Hematopoietic multipotent progenitor cell treated with erythropoietin and hydrocortisone succinate and interleukin-3 and kit ligand, for 4 days (in vitro differentiated cells): ENCODE results near the gene WASF2.
A peak's percentile ranks its signal among the peaks of the same experiment; 100 is the strongest.
"Not testable (repeated sequence)": the region's sequence is repeated elsewhere in the genome, so short reads cannot be mapped to it uniquely, and the experiment has no call there.

Experiments used
- DNase-seq: peaks from one replicate; pipeline ENCODE4 v3.0.0-alpha.2; 2015

Gene WASF2

DNA sequence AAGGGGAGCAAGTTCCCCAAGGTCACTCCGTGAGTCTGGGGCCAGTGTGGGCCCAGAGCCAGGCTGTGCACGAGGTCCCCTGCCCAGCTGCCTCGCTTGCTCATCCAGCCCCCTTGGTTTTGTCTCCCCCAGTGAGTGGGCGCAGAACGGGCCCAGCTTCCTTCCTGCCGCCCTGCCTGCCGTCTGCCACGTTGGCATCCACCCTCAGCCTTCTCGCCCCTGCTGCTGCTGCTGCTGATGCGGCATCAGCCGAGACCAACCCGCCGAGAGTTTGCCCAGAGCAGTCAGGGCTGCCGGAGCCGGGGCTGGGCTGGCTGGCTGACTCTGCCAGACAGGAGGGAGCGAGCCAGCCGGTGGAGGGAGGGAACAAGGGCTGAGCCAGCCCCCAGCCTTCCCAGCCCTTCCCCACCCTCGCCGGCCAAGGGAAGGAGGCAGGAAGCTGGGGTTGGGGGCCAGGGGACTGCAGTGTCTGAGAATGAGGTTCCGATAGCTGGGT is 31.4 kb upstream of the WASF2 start:
- peak; percentile 58 for DNase-seq

GRCh38 chr1:27520651-27521050 is 30.7 kb upstream of the WASF2 start:
- no peak for DNase-seq

DNA sequence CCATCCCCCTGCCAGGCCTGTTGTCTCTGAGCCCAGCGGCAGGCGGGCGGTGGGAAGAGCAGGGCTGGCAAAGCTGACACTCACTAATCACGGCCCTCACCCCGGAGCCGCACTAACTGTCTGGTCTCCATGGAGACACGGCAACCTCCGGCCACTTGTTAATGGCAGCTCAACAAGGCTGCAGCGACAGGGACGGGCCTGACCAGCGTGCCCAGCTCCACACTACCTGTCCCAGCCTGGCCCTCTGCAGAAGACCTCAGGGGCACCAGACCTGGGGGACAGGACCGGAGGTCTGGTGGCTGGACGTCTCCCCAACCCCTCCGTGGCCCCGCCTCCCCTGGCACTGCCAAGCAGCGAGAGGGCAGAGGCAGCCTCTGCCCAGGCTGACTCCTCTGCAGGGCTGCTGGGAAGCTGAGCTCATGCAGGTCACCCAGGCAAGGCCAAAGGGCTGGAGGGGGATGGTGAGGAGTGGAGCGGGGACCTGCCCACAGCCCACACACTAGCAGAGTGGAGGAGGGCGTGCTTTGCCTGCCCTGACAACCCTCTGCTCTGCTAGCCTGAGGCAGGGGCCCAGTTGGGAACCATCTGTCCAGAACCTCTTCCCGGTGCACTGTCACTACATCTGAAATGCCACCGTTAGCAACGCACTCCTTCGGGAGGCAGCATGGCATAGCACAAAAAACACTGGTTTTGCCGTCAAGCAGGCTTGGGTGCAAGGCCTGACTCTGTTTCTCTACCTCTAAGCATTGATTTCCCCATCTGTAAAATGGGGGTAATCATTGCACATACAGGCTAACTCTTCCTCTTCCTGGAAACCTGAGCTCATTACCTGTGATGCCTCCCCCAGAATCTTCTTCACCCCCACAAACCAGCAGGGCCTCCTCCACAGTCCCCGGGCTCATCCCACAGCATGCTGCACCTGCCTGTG is 29.6 kb upstream of the WASF2 start:
- DNase-seq, result no peak

DNA sequence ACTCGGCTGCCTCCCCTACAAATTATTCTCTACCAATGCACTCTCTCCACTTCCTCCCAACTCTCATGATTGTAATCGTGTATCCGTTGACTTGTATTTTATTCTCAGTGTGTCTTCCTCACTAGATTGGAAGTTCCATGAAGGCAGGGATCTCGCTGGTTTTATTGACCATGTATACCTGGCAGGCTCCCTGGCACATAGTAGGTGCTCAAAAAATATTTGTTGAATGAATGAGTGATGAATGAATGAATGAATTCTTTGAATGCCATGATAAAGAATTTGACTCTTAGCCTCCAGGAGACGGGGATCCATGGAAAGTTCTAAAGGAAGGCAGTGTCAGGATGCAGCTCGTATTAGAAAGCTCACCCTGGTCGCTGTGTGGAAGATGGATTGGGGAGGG is 28.8 kb upstream of the WASF2 start:
- no peak for DNase-seq

GRCh38 chr1:27517907-27518718 is 28.1 kb upstream of the WASF2 start:
- DNase-seq, result no peak

DNA sequence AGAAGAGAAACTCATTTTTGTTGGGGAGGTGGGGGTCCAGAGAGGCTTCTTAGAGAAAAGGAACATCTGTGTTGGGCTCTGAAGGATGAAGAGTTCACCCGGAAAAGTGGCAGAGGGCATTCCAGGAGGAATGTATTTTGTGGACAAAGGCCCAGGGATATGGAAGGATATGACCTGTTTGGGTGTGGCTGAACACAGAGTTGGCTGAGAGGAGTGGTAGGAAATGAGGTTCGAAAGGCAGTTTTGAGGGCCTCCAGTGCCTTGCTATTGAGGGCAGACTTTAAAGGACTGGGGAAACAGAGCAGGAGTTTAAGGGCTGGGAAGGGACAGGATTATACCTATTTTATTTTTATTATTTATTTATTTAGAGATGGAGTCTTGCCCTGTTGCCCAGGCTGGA is 27.3 kb upstream of the WASF2 start:
- DNase-seq, result no peak

GRCh38 chr1:27515626-27516025 is 25.7 kb upstream of the WASF2 start:
- DNase-seq, result no peak

- peak; percentile 48 for DNase-seq
Observed at GRCh38 chr1:27513958-27514357, 24.0 kb upstream of the WASF2 start.

DNA sequence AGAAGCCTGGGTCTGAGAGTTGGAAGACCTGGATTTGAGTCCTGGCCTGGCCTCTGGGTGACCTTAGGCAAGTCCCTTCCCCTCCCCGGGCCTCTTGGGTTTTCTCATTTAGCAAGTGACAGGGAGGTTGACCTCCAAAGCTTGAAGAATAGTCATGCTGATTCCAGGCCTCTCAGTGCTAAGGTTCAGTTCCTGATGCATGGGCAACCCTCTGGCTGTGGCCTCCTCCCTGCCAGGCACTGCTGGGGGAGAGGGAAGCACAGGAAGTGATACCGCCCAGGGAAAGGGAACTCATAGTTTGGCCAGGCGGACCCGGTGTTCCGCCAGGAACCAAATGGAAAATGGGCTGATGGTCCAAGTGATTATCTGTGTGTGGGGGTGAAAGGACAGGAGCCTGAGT is 23.6 kb upstream of the WASF2 start:
- DNase-seq, result no peak

DNA sequence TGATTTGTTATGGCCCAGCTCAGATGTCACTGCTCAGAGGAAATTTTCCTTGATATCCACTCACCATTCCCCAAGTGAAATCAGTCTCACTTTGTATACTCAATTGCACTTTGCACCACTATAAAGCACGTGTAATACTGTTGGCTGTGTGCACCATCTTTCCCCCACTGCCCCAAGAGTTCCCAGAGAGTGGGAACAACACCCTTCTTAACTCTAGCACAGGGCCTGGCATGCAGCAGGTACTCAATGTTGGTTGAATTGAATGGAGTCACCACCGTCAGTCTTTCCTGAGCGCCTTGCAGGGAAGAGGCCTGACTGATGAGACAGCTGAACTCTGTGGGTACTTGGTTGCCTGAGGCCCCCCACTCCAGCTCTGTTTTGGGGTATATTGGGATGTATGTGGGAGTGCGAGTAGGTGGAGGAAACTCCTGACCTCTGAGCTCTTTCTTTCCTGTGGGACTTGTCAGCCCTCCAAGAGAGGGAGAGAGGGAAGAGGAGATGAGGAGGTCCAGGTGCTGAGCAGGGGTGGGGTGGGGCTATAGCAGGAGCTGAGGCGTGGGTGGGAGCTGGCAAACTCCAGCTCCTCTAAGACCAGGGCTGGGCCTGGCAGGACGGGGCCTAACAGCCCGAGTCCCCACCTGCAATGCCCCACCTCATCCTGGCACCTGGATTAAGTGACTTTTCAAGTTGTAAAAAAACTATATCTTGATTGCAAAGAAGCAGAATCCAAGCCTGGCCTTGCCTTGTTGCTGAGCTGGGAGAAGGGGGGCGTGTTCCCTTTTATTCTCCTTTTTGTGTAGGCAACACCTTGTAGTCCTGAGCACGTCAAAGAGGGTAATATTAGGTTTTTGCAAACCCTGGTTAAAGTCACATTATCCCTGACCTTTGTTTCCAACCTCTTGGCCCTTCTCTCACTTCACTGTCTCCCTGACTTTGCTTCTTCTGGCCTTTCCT is 19.4 kb upstream of the WASF2 start:
- no peak for DNase-seq

DNA sequence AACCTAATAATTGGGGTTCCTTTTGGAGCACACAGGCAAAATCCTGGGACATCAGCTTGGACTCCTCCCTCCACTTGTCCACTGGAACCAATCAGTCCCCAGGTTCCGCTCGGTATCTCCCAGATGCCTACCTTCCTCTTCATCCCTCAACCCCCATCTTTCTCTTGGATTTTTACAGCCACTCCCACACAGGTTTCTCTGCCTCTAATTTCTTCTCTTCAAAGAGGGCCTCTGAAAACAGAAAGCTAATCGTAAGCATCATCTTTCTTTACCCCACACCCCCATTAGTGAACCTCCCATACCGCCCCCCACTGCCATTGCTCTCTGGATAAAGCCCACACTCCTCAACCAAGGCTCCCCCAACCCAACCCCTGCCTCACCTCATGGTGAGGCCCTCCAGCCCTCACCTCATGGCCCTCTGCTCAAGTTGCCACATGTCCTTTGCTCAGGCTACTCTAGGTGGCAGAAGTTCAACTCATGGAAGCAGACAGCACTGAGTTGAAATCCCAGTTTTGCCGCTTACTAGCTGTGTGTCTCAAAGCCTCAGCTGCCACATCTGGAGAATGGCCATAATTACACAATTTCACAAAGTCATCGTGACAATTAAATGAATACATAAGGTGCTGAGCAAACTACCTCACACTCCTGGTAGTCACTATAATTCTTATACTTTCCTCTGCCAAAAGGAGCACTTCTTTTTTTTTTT is 18.1 kb upstream of the WASF2 start:
- peak; percentile 53 for DNase-seq

DNA sequence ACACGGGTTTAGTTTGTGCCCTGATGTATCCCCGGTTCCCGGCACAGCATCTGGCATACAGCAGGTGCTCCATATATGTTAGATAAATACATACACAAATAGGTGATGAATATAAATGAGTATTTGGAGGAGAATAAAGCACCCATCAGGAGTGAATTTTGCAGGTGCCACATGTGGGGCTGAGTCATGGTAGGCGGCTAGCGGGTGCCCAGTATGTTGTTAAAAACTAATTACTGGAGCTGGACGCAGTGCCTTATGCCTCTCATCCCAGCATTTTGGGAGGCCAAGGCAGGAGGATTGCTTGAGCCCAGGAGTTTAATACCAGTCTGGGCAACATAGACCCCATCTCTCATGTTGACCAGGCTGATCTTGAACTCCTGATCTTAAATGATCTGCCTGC is 16.7 kb upstream of the WASF2 start:
- no peak for DNase-seq

- DNase-seq, result no peak
Observed at GRCh38 chr1:27505420-27505680, 15.4 kb upstream of the WASF2 start.

- DNase-seq, result no peak
Observed at GRCh38 chr1:27504588-27505419, 14.8 kb upstream of the WASF2 start.

GRCh38 chr1:27503844-27504587 is 14.0 kb upstream of the WASF2 start:
- DNase-seq, result no peak

- DNase-seq, result no peak
Observed at GRCh38 chr1:27503033-27503432, 13.1 kb upstream of the WASF2 start.

DNA sequence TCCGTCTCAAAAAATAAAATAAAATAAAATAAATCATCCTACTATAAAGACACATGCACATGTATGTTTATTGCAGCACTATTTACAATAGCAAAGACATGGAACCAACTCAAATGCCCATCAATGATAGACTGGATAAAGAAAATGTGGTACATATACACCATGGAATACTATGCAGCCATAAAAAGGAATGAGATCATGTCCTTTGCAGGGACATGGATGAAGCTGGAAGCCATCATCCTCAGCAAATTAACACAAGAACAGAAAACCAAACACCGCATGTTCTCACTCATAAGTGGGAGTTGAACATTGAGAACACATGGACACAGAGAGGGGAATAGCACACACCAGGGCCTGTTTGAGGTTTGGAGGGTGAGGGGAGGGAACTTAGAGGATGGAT is 11.2 kb upstream of the WASF2 start:
- not testable (repeated sequence) for DNase-seq

- no peak for DNase-seq
Observed at GRCh38 chr1:27499142-27499541, 9.2 kb upstream of the WASF2 start.

DNA sequence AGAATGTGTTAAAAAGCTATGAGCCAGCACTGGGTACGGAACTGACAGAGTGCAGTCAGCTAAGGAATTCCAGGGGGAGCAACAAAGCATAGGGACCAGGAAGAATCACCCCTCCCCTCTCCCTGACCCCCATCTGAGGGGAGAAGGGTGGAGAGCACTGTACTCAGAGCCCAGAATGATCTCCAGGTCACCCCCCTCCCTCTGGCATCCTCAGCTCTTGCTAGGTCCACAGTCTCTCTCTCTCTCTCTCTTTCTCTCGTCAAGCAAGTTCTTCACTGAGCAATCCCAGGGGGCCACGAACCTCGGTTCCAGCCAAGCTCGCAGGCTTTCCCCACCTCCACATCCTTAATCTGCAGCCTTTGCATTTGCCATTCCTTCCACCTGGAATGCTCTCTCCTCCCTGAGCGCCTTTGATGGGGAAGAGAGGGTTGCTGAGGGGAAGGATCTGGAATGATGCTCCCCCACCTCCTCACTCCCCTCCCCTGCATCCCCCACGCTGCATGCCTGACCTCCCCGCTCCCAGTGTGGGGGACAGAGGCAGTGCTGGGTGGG is 6.7 kb upstream of the WASF2 start:
- no peak for DNase-seq

- DNase-seq, result no peak
Observed at GRCh38 chr1:27492796-27493195, 2.8 kb upstream of the WASF2 start.
